ENCODE results near the gene PBOV1. TPM values are rescaled to one million over a fixed set of nuclear protein-coding genes. Genes with fewer than 3 reads are reported as not detected.

Gene PBOV1
- total RNA-seq, 1 donor from 2014 or later, result not detected

GRCh38 chr6:138205437-138206094 lies 12.7 kb downstream of the PBOV1 start:
- intact Hi-C loops (cut with micrococcal nuclease), result no loop called here

GRCh38 chr6:138204792-138205384 lies 13.4 kb downstream of the PBOV1 start:
- intact Hi-C loops (cut with micrococcal nuclease), result no loop called here

- intact Hi-C loops (cut with micrococcal nuclease), result no loop called here
Observed at GRCh38 chr6:138204303-138204702, 14.0 kb downstream of the PBOV1 start.

DNA sequence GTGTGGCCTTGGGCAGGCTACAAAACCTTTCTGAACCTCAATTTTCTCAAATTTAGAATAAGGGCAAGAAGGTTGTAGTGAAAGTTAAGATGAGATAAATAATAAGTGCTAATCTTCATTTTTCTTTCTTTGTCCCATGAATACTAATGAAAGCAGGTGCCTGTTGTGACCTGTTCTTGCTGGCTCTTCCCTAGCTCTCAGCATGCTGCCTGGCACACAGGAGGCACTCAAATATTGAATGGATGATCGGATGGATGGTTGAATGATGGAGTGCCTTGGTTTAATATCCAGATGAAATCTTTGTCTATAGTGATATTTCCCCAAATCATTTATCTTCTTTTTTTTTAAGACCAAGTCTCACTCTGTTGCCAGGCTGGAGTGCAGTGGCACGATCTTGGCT lies 15.0 kb downstream of the PBOV1 start:
- intact Hi-C loops (cut with micrococcal nuclease), result no loop called here

- intact Hi-C loops (cut with micrococcal nuclease), result no loop called here
Observed at GRCh38 chr6:138201836-138202235, 16.5 kb downstream of the PBOV1 start.

GRCh38 chr6:138198430-138199091 lies 19.7 kb downstream of the PBOV1 start:
- intact Hi-C loops (cut with micrococcal nuclease), result no loop called here

DNA sequence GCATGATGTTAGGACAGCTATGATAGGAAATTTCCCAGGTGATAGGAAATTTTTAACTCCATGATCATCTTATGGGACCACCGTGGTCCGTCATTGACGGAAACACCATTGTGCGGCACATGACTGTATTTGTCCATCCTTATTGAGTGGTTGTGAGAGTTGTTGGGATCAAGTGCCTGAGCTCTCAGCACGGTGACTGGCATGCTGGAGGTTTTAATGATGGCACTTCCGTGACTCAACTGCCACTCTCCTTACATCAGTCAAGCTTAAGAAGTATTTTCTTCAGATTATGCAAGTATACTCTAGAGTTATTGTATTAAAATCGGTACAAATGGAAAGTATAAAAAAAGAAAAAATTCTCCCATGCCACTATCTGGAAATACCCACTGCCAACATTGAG lies 20.7 kb downstream of the PBOV1 start:
- intact Hi-C loops (cut with micrococcal nuclease), result no loop called here

DNA sequence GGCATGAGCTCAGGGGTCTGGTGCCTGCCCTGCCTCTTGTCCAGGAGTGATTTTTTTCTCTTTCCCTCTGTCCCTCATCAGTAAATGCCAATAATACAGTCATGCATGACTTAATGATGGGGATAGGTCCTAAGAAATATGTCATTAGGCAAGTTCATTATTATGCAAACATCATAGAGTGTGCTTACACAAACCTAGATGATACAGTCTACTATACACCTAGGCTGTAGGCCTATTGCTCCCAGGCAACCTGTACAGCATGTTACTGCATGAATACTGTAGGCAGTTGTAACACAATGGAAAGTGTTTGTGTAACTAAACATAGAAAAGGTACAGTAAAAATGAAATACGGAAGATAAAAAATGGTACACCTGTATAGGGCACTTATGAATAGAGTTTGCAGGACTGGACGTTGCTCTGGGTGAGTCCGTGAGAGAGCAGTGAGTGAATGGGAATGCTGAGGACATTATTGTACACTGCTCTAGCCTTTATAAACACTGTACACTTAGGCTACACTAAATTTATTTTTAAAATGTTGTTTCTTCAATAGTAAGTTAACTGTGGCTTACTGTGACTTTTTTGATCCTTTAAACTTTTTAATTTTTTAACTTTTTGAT lies 22.1 kb downstream of the PBOV1 start:
- intact Hi-C loops (cut with micrococcal nuclease), result no loop called here

DNA sequence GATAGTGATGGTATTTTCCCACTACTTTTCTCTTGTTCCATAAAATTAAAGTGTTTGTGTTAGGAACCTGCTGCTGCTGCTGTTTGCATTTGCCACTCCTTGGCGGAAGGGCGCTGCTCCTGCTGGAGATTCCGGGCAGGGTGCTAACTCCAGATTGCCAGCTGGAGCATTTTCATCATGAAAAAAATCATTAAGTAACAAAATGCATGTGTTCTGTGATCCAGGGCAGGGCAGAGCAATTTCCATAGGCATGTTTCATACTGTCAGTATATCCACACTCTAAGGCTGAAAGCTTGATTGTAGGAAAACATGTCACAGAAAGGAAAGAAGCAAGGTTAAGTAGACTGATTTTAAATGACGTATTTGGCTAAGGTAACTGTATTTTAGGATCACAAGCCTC lies 24.0 kb downstream of the PBOV1 start:
- intact Hi-C loops (cut with micrococcal nuclease), result no loop called here

GRCh38 chr6:138188278-138188941 lies 29.9 kb downstream of the PBOV1 start:
- intact Hi-C loops (cut with micrococcal nuclease), result no loop called here

- intact Hi-C loops (cut with micrococcal nuclease), result no loop called here
Observed at GRCh38 chr6:138187156-138187555, 31.1 kb downstream of the PBOV1 start.

- intact Hi-C loops (cut with micrococcal nuclease), result no loop called here
Observed at GRCh38 chr6:138184230-138184629, 34.1 kb downstream of the PBOV1 start.

DNA sequence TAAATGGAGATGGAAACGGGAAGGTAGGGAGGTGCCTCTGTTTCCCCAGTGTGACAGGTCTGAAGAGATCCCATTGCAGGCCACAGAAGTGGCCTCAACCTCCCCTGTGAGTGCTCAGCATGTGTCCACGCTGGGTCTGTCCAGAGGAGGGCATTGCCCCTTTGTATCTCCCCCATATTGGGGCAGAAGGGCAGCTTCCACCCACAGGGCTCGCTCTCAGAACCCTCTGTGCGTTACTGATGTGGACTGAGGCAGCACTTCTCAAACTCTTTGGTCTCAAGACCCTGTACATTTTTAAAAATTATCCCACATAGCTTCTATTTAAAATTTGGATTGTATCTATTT lies 34.5 kb downstream of the PBOV1 start:
- intact Hi-C loops (cut with micrococcal nuclease), result no loop called here

GRCh38 chr6:138182939-138183789 lies 35.1 kb downstream of the PBOV1 start:
- intact Hi-C loops (cut with micrococcal nuclease), result no loop called here

DNA sequence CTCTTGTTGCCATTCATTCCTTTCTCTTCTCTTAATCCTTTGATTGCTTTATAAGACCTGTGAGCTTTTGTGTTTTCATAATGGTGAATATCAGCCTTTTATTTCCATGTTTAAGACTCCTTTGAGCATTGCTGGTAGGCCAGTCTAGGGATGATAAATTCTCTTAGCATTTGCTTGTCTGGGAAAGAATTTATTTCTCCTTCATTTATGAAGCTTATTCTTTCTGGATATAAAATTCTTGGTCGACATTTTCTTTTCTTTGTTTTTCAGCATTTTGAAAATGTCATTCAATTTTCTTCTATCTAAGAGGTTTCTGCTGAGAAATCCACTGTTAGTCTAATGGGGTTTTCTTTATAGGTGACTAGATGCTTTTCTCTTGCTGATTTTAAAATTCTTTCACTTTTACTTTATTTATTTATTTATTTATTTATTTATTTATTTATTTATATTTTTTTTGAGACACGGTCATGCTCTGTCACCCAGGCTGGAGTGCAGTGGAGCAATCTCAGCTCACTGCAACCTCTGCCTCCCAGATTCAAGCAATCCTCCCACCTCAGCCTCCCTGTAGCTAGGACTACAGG lies 41.5 kb downstream of the PBOV1 start:
- intact Hi-C loops (cut with micrococcal nuclease), result no loop called here

DNA sequence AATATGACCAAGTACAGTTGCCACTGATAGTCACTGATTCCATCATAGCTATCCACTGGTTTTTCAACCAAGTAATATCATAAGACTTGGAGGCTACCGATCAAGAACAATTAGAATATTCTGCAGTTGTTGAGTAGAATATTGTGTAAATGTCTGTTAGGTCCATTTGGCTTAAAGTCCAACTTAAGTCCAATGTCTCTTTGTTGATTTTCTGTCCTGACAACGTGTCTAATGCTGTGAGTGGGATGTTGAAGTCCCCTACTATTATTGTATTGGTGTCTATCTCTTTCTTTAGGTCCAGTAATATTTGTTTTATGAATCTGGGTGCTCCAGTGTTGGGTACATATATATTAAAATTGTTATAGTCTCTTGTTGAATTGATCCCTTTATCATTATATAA lies 42.7 kb downstream of the PBOV1 start:
- intact Hi-C loops (cut with micrococcal nuclease), result no loop called here

Other genes with a start within 250 kb of the PBOV1 start
- gene PERP, start 111.1 kb downstream of the PBOV1 start, total RNA-seq, result 7.0 and 7.4 TPM in 2 replicates
- 0.15 TPM in 2 replicates for gene ARFGEF3, start 56.6 kb downstream of the PBOV1 start, total RNA-seq
- gene SMIM28, start 159.4 kb upstream of the PBOV1 start, total RNA-seq, result not detected in 2 replicates
- 26.5 and 28.7 TPM in 2 replicates for gene HEBP2, start 185.7 kb upstream of the PBOV1 start, total RNA-seq

Data from T-helper 1 cell treated with Interleukin-12 subunit alpha and Interleukin-12 subunit beta and Interleukin-4 antibody, amounts not matched to agents 30 ng/mL and 1 ng/mL, for 36 hours (primary cell).